Keratinocyte (primary cell): ENCODE data around the gene TRIM69.
"Not testable (repeated sequence)": the region's sequence is repeated elsewhere in the genome, so short reads cannot be mapped to it uniquely, and the experiment has no call there.

Experiments
- EZH2 ChIP-seq: IDR thresholded peaks from one replicate; pipeline ENCODE4 v1.6.1; 2012; ENCODE audit warnings: inconsistent platforms, mild to moderate bottlenecking, low read length, moderate library complexity
- TF ChIP-seq, protein P1 (sequence below), 3 experiments: IDR thresholded peaks in 1 of 3; conservative IDR thresholded peaks in 1 of 3; optimal IDR thresholded peaks in 1 of 3; 2 replicates in 2 of 3; 3 replicates in 1 of 3; pipeline versions ENCODE3 to v1.5.1; 2011; ENCODE audit warnings: low read length in 3 of 3, mild to moderate bottlenecking in 3 of 3, moderate library complexity in 2 of 3, control low read depth in 1 of 3, inconsistent platforms in 1 of 3; ENCODE audit not compliant: insufficient read depth in 2 of 3; ENCODE audit errors: extremely low read depth in 1 of 3

DNA sequence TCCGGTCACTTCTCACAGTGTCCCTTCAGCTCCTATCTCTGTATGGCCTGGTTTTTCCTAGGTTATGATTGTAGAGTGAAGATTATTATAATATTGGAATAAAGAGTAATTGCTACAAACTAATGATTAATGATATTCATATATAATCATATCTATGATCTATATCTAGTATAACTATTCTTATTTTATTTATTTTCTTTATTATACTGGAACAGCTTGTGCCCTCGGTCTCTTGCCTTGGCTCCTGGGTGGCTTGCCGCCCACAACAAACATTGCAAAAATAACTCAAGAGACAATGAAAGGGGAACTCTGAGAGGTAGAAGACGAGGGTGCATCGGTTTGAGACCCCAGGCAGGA is 48.6 kb downstream of the TRIM69 start:
- TF ChIP-seq, protein P1, sequence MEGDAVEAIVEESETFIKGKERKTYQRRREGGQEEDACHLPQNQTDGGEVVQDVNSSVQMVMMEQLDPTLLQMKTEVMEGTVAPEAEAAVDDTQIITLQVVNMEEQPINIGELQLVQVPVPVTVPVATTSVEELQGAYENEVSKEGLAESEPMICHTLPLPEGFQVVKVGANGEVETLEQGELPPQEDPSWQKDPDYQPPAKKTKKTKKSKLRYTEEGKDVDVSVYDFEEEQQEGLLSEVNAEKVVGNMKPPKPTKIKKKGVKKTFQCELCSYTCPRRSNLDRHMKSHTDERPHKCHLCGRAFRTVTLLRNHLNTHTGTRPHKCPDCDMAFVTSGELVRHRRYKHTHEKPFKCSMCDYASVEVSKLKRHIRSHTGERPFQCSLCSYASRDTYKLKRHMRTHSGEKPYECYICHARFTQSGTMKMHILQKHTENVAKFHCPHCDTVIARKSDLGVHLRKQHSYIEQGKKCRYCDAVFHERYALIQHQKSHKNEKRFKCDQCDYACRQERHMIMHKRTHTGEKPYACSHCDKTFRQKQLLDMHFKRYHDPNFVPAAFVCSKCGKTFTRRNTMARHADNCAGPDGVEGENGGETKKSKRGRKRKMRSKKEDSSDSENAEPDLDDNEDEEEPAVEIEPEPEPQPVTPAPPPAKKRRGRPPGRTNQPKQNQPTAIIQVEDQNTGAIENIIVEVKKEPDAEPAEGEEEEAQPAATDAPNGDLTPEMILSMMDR (optimal IDR thresholded peaks at IDR 0.05 in 1 of 3, IDR thresholded peaks at IDR 0.05 in 1 of 3, conservative IDR thresholded peaks at IDR 0.05 in 1 of 3; ENCODE audit: extremely low read depth in 1 of 3, insufficient read depth in 2 of 3, low read length in 3 of 3), result peak in 1 of 3 experiments; percentile 0
- TF ChIP-seq EZH2, result not testable (repeated sequence)
